ENCODE measurements around the gene PTPN2.
"Not testable (repeated sequence)": the region's sequence is repeated elsewhere in the genome, so short reads cannot be mapped to it uniquely, and the experiment has no call there.

PTPN2 gene

DNA sequence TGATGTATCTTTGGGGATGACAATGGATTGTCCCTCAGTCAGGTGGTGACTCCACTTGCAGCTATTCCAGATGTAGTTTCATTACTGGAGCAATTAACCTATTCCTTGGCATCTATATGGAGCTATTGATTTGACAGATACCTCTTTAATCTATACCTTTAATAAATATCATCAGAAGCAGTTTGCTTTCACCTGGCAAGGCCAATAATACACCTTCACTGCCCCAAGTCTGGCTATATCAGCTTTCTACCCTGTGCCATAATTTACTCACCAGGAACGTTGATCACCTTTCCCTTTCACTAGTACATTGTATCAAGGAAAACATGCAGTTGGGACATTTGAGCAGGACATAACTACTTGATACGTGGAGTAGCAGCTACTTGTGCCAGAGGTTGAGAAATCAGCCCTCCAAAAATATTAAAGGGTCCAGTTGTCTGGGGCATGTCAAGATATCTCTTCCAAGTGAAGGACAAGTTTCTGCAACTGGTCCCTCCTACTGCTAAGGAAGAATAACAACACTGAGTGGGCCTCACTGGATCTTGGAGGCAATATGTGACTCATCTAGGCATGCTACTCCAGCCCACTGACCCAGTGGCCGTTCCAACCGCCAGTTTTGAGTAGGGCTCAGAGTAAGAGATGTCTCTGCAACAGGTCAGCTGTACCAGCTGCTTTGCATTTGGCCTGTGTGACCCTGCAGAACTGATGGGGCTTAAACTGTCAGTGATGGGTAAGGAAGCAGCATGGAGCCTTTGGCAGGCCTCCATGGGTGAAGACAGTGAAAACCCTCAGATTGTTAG lies 114.2 kb downstream of the PTPN2 start:
- no peak for DNase-seq

DNA sequence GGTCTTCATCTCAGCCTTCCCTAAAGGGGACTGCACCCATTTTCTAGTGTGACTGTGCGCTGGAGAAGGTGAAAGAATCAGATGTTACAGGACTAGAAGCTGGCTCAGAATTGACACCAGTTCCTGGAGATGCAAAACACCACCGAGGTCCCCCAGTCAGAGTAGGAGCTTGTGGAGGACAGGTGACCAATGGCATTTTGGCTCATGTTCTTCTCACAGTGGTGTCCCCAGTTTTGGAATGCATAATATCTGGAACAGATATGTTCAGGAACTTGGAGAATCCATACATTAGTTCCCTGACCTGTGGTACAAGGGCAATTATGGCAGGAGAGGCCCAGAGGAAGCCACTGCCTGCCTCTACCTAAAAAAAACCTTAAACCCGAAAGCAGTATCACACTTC lies 114.9 kb downstream of the PTPN2 start:
- no peak for DNase-seq

DNA sequence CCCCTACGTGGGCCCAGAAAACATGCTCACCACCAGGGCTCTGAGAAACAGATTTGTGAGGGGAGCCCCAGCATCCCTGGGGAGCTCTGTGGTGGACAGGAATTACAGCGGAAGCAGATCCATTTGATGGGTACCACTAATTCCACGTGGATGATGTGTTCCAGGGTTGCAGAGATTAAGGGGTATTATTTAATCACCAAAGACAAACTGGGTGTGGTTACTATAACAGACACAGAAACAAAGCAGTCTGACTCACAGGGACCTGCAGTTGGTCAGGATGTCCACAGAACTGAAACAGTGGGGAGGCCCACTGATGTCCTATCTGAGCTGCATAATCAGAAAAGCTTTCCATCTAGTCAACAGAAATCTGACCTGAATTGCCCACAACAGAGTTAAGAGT lies 115.4 kb downstream of the PTPN2 start:
- DNase-seq, result no peak

DNA sequence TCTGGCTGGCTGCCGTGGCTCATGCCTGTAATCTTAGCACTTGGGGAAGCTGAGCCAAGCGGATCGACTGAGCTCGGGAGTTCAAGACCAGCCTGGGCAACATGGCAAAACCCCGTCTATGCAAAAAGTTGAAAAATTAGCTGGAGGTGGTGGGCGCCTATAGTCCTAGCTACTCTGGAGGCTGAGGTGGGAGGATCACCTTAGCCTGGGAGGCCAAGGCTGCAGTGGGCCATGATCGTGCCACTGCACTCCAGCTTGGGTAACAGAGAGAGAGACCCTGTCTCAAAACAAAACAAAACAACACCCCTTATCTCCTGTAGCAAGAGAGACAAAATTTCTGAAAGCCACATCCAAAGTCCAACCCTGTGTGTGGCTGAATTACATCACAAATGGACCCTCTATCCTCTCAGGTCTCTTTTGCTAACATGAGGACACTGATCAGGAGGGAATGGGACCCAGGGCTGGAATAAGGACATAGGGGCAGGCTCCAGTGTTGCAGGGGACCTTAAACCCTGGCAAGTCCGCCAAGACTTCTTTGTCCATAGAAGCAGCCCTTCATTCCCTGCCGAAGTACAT lies 116.4 kb downstream of the PTPN2 start:
- DNase-seq, result no peak

GRCh38 chr18:12766986-12767433 lies 117.0 kb downstream of the PTPN2 start:
- DNase-seq, result no peak

DNA sequence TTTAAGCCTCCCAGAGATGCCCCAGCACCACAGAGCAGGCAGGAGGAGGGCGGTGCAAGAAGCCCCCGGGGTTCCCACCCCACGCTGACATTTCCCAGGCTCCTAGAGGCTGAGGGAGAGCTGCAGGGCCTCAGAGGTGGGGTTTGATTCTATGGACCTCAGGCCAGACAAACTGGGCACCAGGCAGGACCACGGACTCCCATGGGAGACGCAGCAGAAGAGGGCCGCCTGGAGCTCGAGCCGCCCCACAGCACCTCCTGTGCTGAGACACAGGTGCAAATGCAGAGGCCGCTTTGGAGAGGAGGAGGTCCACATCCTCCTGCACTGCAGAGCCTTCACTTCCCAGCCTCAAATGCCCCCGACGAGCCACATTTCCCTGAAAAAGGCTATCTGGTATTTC lies 118.5 kb downstream of the PTPN2 start:
- DNase-seq, result no peak

DNA sequence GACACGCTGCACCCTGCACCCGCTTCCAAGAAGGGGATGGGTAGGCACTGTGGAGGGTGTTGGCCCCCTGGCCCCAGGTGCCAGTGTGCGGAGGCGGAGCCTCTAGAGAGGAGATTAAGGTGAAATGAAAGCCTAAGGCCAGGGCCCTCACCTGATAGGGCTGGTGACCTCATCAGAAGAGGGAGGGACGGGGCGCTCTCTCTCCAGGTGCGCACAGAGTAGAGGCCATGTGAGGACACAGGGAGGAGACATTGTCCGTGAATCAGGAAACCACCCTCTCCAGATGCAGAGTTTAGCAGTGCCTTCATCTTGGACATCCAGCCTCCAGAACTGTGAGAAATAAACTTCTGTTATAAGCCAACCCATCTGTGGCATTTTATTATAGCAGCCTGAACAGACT lies 118.9 kb downstream of the PTPN2 start:
- no peak for DNase-seq

DNA sequence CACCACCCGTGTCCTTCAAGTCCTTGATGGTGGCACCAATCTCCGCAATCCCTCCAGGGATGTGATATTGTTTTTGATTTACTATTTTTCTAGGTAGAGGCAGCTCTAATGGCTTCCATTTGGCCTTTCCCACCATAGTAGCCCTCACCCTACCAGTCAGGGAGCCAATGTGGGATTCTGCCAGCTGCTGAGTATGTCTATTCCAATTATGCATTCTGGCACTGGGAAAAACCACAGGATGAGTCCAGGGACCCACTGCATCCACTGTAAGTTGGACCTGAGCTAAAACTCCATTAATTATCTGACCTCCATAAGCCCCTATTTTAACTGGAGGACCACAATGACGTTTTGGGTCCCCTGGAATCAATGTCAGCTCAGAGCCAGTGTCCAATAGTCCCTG lies 125.5 kb downstream of the PTPN2 start:
- DNase-seq, result not testable (repeated sequence)

DNA sequence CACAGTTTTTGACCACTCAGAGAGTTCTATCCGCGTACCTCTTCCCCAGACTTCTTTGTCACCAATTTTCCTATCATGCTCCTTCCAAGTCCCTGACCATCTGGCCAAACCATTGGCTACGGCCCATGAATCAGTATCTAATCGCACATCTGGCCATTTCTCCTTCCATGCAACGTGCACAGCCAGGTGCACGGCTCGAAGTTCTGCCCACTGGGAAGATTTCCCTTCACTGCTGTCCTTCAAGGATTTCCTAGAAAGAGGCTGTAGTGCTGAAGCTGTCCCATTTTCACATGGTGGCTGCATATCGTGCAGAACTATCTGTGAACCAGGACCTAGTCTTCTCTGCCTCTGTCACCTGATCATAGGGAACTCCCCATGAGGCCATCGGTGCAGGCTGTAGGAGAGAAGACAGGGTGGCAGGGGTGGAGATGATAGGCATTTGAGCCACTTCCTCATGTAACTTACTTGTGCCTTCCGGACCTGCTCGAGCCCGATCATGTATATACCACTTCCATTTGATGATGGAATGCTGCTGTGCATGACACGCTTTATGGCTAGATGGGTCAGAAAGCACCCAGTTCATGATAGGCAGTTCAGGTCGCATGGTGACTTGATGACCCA lies 127.3 kb downstream of the PTPN2 start:
- not testable (repeated sequence) for DNase-seq

DNA sequence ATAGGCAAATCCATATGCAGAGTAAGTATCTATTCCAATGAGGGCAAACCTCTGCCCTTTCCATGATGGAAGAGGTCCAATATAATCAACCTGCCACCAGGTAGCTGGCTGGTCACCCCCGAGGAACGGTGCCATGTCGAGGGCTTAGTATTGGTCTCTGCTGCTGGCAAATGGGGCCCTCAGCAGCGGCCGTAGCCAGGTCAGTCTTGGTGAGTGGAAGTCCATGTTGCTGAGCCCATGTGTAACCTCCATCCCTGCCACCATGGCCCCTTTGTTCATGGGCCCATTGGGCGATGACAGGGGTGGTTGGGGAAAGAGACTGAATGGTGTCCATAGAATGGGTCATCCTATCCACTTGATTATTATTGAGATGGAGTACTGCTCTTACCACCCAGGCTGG lies 128.4 kb downstream of the PTPN2 start:
- not testable (repeated sequence) for DNase-seq

DNA sequence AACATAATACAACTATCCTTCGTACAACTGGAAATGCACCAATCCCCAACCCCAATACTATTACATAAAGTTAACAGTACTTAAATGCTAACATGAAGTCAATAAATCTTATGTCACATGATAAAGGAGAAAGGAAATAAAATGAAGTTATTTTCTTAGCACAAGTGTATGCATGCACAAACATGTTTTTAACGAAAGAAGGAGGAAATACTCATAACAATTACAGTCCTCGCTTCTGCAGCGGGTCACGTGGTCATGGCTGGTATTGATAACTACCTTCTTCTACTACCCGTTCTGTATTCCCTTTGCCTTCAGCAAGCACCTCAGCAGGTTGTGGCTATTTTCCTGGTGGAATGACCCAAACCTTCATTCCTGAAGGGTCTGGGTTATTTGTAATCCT lies 129.5 kb downstream of the PTPN2 start:
- no peak for DNase-seq

GRCh38 chr18:12751891-12752290 lies 132.1 kb downstream of the PTPN2 start:
- no peak for DNase-seq

DNA sequence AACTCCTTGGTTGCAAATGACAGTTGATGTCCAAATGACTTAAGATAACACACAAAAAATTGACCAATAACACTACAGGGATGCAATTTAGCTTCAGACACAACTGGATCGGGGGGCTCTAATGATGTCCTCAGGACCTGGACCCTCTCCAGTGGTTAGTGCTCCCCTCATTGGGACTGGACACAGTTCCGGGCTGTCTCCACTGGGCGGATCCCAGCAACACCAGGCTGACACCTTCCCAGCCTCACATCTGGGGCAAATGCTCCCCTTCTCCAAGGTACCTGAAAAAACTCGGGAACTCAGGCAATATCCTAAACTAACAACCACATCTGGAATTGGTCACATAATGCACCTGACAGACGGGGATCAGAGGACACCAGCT lies 132.5 kb downstream of the PTPN2 start:
- no peak for DNase-seq

GRCh38 chr18:12750715-12751502 lies 133.1 kb downstream of the PTPN2 start:
- DNase-seq, result no peak

DNA sequence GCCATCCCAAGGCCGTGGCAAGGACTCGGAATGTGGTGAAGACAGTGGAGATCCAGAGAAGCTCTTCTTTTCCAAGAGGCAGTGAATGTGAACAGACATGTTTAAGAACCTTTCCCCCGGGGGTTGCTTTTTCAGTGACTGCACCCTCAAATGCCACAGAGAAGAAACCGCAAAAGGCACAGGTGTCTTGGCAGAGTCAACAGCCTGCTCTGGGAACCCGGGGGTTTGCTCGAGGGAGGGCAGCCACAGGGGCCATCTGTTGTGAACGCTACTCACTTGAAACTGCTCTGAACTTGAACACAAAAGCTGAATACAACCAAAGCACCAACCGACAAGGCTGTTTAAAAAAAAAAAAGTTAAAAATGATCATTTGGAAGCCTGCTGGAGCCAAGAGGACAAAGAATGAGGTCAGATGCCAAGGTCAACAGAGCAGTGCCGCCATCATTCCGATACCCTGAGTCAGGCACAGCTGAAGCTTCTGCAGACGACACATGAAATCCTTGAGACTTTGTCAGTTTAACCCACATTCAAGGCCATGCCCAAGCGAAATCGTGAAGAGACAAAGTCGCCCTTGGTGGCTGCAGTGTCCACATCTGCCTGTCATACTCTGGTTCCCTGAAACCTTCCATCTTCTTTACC lies 133.8 kb downstream of the PTPN2 start:
- peak; percentile 56 for DNase-seq

DNA sequence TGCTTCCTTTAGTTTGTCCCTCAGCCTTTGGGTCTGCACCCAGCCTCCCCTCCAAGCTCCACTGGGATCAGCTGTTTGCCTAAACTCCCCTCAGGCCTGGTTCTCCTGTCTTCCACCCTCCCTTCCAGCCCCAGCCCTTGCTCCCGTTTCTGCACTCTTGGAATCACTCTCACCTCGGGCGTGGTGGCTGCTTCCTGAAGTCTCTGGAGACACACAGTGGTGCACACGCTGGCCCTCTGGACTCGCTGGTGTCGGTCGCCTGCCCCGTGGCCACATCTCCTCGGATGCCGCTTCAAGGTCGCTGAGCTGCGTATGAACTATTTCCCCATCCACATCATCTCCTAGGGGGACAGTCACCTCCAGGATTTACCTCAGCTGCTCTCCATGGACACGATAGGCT lies 134.9 kb downstream of the PTPN2 start:
- DNase-seq, result no peak

DNA sequence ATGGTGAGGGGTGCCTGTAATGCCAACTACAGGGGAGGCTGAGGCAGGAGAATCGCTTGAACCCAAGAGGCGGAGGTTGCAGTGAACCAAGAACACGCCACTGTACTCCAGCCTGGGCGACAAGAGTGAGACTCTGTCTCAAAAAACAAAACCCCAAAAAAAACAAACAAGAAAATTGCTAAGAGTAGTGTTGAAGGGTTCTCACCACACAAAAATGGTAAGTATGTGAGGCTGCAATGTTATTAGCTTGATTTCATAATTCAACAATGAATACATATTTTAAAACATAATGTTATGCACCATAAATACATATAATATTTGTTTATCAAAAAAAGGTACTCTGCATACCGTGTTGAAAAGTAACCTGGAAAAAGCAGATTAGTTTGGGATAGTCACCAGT lies 135.4 kb downstream of the PTPN2 start:
- no peak for DNase-seq

DNA sequence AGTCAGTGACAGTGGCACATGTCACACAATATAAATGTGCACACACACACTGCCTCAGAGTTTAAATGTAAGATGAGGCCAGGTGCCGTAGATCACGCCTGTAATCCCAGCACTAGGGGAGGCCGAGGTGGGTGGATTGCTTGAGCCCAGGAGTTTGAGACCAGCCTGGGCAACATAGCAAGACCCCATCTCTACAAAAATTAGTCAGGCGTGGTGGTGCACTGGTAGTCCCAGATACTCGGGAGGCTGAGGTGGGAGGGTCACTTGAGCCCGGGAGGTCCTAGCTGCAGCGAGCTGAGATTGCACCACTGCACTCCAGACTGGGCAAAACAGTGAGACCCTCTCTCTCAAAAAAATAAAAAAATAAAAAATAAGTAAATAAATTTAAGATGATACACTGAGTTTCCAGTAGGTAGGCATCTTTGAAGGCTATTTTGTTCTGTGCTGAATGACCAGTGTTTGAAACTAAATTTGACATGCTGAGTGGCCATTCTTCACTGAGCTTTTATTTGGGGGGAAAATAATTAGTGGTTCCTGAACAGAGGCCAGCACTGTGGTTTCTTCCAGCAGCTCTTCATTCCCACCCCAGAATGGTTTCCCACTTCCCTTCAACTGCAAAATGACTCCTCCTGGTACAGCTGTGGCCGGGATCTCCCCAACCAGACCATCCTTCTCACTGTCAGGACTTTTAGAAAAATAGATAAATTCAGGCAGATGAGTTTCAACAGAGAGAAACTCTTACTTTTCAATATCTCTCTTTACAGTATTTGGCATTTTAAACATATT lies 136.3 kb downstream of the PTPN2 start:
- DNase-seq, result no peak

GRCh38 chr18:12745095-12745795 lies 138.8 kb downstream of the PTPN2 start:
- DNase-seq, result no peak

DNA sequence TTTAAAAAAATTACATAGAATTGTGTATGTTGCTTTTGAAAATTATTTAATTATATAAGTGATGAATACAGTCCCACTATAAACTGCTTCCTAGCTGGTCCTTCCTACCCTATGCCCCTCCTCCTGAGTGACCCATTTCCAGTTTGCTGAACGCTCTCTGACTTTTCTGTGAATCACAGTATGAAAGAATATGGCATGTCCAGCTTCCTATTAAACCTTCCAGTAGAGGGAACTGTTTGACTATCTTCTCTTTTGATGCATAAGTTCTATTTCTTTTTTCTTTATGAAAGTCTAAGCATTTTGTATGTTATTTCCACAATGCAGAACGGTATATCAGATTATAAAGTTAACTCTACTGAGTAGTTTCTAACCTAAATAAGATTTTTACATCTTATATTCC lies 139.9 kb downstream of the PTPN2 start:
- DNase-seq, result no peak

DNA sequence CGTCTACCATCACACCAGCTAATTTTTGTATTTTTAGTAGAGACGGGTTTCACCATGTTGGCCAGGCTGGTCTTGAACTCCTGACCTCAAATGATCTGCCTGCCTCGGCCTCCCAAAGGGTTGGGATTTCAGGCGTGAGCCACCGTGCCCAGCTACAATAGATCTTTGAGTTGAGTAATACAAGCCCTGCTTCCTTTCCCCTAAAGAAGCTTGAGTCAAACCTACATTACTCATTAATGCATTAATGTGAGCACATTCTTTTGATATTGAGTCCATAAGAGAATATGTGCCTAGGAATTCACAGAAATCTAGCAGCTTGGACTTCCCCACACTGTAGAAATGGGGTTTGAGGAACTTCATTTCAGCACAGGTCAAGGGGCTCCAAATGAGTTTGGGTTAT lies 141.6 kb downstream of the PTPN2 start:
- DNase-seq, result no peak
